Neuron (in vitro differentiated cells): Measurements from ENCODE around the gene LRCH3.
A peak's percentile ranks its signal among the peaks of the same experiment; 100 is the strongest.

ENCODE experiments used
- H2AFZ ChIP-seq: one replicate; pipeline ENCODE4 v1.6.1; 2013; ENCODE audit warnings: low read depth, mild to moderate bottlenecking, inconsistent platforms, low read length, moderate library complexity
- H3K27me3 ChIP-seq: one replicate; pipeline ENCODE4 v1.6.1; 2013; ENCODE audit warnings: low read length; ENCODE audit not compliant: insufficient read depth
- H3K36me3 ChIP-seq: one replicate; pipeline ENCODE4 v1.6.1; 2013; ENCODE audit warnings: low read length; ENCODE audit not compliant: insufficient read depth
- H3K4me1 ChIP-seq: one replicate; pipeline ENCODE4 v1.6.1; 2013; ENCODE audit warnings: low read length; ENCODE audit not compliant: insufficient read depth
- H3K4me3 ChIP-seq: 2 replicates; pipeline ENCODE4 v1.5.1; 2013; ENCODE audit warnings: mild to moderate bottlenecking, low read length, moderate library complexity
- H3K9me3 ChIP-seq: one replicate; pipeline ENCODE4 v1.6.1; 2013; ENCODE audit warnings: low read length

The LRCH3 gene

GRCh38 chr3:197758512-197758911 lies 32.5 kb upstream of the LRCH3 start:
- Histone ChIP-seq H3K36me3 (peaks cover 38% of the 10 kb centered on the region), H3K4me1 (no peaks in the 10 kb centered on the region), H3K9me3 (peaks cover 8% of the 10 kb centered on the region), H2AFZ (no peak overlapping the region), H3K4me3 (no peak overlapping the region), H3K27me3 (no peaks in the 10 kb centered on the region)

DNA sequence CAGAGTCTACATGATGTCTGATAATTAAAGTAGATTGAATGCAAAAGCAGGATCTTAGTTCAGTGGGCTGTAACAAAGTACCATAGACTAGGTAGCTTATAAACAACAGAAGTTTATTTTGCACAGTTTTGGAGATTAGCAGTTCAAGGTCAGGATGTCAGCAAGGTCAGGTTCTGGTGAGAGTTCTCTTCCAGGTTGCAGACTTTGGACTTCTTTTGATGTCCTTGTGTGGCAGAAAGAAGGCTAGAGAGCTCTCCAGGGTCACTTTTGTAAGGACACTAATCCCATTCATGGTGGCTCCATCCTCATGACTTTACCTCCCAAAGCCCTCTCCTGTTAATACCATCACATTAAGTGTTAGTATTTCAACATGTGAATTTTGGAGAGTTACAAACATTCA lies 29.3 kb upstream of the LRCH3 start:
- no peak overlapping the region for H3K4me3 ChIP-seq
- H2AFZ ChIP-seq = no peak overlapping the region
- H3K36me3 ChIP-seq = peaks cover 57% of the 10 kb centered on the region
- H3K4me1 ChIP-seq = no peaks in the 10 kb centered on the region
- H3K9me3 ChIP-seq = peaks cover 8% of the 10 kb centered on the region
- H3K27me3 ChIP-seq = no peaks in the 10 kb centered on the region

GRCh38 chr3:197775317-197775716 lies 15.7 kb upstream of the LRCH3 start:
- H3K4me3 ChIP-seq = no peak overlapping the region
- no peaks in the 10 kb centered on the region for H3K27me3 ChIP-seq
- no peaks in the 10 kb centered on the region for H3K4me1 ChIP-seq
- no peak overlapping the region for H2AFZ ChIP-seq
- peaks cover 80% of the 10 kb centered on the region for H3K36me3 ChIP-seq
- peaks cover 7% of the 10 kb centered on the region for H3K9me3 ChIP-seq

GRCh38 chr3:197782230-197782629 lies 8.8 kb upstream of the LRCH3 start:
- Histone ChIP-seq H3K36me3 (peaks cover 59% of the 10 kb centered on the region), H3K27me3 (no peaks in the 10 kb centered on the region), H3K4me1 (no peaks in the 10 kb centered on the region), H2AFZ (no peak overlapping the region), H3K4me3 (no peak overlapping the region), H3K9me3 (peaks cover 7% of the 10 kb centered on the region)

DNA sequence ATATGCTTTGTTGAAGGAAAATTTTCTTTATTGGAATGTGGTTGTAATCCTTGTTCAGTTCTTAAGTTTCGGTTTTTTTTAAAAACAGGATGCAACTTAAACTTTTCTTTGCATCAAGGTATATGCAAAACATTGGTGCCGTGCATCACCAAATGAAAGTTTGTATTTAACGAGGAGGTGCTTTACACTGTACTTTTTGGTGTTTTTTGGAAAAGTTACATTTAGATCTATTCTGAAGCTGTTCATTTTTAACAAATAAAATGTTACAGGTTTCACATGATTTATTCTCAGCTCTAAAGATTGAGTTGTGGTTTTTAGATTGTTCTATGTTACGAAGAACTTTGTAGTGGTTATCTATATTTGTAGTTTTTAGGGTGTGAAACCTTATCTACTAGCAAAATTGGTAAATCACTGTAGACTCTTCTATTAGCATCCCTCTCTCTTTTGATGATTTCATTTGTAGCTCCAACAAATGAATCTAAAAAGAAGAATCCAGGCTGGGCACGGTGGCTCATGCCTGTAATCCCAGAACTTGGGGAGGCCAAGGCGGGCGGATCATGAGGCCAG lies 7.0 kb upstream of the LRCH3 start:
- peaks cover 7% of the 10 kb centered on the region for H3K9me3 ChIP-seq
- no peak overlapping the region for H3K4me3 ChIP-seq
- no peaks in the 10 kb centered on the region for H3K4me1 ChIP-seq
- H2AFZ ChIP-seq = no peak overlapping the region
- H3K27me3 ChIP-seq = no peaks in the 10 kb centered on the region
- H3K36me3 ChIP-seq = peaks cover 45% of the 10 kb centered on the region

DNA sequence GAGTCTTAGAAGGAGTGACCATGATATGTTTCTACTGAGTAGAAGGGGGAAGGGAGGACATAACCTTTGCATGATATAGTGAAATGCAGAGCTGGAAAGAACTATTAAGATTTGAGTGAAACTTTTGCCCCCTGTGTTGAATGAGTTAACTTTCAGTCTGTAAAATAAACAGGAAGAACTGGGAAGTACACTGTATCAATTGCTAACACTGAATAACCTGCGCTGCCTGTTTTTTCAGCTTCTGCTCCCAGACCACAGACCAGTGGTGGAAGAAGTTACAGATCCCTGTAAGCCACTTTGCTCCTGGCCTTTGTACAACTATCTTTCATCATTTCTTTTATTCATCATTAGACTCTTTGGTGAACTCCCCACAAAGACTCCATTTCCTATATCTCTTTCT lies 3.6 kb upstream of the LRCH3 start:
- peaks cover 21% of the 10 kb centered on the region for H3K36me3 ChIP-seq
- no peak overlapping the region for H2AFZ ChIP-seq
- no peaks in the 10 kb centered on the region for H3K9me3 ChIP-seq
- H3K27me3 ChIP-seq = no peaks in the 10 kb centered on the region
- peaks cover 3% of the 10 kb centered on the region for H3K4me1 ChIP-seq
- no peak overlapping the region for H3K4me3 ChIP-seq

- Histone ChIP-seq H3K9me3 (no peaks in the 10 kb centered on the region), H2AFZ (no peak overlapping the region), H3K4me1 (peaks cover 7% of the 10 kb centered on the region), H3K27me3 (no peaks in the 10 kb centered on the region), H3K4me3 (no peak overlapping the region), H3K36me3 (peaks cover 6% of the 10 kb centered on the region)
Observed at GRCh38 chr3:197789309-197789708, 1.7 kb upstream of the LRCH3 start.

DNA sequence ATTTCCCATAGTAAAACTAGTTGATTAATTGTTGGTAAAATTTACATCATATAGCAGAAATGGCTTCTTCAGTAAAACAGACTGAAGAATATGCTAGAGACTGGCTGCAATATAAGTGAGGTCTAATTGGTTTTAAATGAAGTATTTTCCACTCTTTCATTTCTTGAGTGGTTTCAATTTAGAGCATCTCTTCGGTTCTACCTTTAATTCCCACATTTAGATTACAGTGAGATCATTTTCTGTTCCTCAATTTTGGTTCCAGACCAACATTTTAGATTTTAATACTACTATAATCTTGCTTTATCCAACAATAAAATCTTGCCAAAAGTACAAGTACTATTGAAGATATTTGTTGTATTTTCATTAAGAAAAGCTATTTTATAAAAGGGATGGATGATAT lies 1.0 kb upstream of the LRCH3 start:
- no peak overlapping the region for H3K4me3 ChIP-seq
- H3K36me3 ChIP-seq = peaks cover 5% of the 10 kb centered on the region
- no peaks in the 10 kb centered on the region for H3K9me3 ChIP-seq
- peaks cover 7% of the 10 kb centered on the region for H3K4me1 ChIP-seq
- no peak overlapping the region for H2AFZ ChIP-seq
- H3K27me3 ChIP-seq = no peaks in the 10 kb centered on the region

DNA sequence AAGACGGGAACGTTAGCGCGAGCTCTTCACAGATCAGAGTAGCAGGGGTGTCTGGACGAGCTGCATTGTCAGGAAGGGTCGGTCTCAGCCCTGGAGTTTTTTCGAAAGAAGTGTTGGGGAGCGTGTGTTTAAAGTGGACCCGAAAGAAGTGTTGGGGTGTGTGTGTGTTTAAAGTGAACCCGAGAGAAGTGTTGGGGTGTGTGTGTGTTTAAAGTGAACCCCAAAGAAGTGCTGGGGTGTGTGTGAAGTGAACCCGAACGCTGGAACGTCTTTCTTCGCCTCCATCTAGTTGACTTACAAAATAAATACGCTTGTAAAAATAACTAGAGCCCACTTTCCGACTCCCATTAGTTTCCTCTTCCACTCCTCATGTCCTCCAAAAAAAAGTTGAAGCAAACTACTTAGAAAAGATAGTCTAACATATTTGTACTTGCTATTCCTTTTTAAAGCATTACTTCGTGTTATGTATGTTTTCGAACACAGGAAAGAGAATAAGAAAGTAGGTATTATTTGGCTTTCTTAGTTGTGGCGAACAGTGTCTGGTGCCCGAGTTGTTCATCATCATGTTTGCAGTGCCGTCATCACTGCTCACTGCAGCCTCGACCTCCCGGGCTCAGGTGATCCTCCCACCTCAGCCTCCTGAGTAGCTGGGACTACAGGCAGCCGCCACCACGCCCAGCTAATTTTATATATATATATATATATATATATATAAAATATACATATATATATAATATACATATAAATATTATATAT lies 1.0 kb downstream of the LRCH3 start:
- Histone ChIP-seq H3K36me3 (peaks cover 3% of the 10 kb centered on the region), H3K4me3 (peak overlapping the region; percentile 84), H3K9me3 (no peaks in the 10 kb centered on the region), H3K27me3 (no peaks in the 10 kb centered on the region), H2AFZ (peak overlapping the region; percentile 80), H3K4me1 (peaks cover 7% of the 10 kb centered on the region)

DNA sequence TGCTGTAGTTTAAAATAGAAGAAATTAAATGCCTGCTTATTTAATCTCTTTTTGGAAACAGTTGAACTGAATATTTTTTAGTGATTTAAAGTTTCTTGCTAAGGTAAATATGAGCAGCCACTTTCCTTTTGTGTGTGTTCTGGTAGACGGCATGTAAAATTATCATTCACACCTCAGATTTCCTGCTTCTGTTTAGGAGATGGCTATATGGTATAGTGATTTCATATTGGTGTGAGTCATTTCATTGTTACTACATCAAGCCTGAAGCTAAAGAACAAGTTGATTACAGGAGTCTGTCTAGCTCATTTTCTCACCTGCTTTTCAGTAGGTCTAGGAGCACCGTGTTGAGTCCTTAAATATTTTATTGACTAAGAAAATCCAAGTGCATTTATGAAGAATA lies 2.2 kb downstream of the LRCH3 start:
- Histone ChIP-seq H3K4me3 (peak overlapping the region; percentile 11), H3K4me1 (peaks cover 7% of the 10 kb centered on the region)

GRCh38 chr3:197794115-197794514 lies 3.1 kb downstream of the LRCH3 start:
- Histone ChIP-seq H3K4me3 (no peak overlapping the region), H2AFZ (no peak overlapping the region), H3K4me1 (peaks cover 7% of the 10 kb centered on the region), H3K27me3 (no peaks in the 10 kb centered on the region), H3K36me3 (no peaks in the 10 kb centered on the region), H3K9me3 (no peaks in the 10 kb centered on the region)

More for the DNA sequence above, 2.2 kb downstream of the LRCH3 start:
- Histone ChIP-seq H2AFZ (no peak overlapping the region), H3K36me3 (no peaks in the 10 kb centered on the region), H3K27me3 (no peaks in the 10 kb centered on the region), H3K9me3 (no peaks in the 10 kb centered on the region)

- no peak overlapping the region for H2AFZ ChIP-seq
- no peaks in the 10 kb centered on the region for H3K36me3 ChIP-seq
- H3K9me3 ChIP-seq = no peaks in the 10 kb centered on the region
- no peaks in the 10 kb centered on the region for H3K27me3 ChIP-seq
- no peak overlapping the region for H3K4me3 ChIP-seq
- H3K4me1 ChIP-seq = peaks cover 7% of the 10 kb centered on the region
Observed at GRCh38 chr3:197795200-197795599, 4.1 kb downstream of the LRCH3 start.

DNA sequence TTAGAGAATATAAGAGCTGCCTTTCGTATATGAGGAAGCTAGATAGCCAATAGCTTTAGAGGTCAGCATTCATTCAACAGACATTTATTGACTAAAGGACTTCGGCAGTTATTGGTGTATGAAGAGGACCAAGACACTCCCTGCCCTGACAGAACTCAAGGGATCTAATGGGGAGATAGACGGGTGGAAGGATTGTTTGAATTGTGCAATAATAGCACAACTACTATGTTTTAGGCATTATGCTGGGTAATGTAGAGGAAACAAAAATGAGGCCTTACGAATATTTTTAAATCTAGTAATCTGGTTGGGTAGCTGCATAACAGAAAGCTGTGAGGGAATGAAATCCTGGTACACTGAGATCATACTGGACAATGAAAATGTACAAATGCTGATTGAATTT lies 5.0 kb downstream of the LRCH3 start:
- Histone ChIP-seq H2AFZ (no peak overlapping the region), H3K4me3 (no peak overlapping the region), H3K36me3 (no peaks in the 10 kb centered on the region), H3K27me3 (no peaks in the 10 kb centered on the region), H3K4me1 (peaks cover 7% of the 10 kb centered on the region), H3K9me3 (peaks cover 2% of the 10 kb centered on the region)

GRCh38 chr3:197798863-197799262 lies 7.8 kb downstream of the LRCH3 start:
- Histone ChIP-seq H3K9me3 (peaks cover 2% of the 10 kb centered on the region), H3K4me3 (no peak overlapping the region), H2AFZ (no peak overlapping the region), H3K4me1 (no peaks in the 10 kb centered on the region), H3K36me3 (no peaks in the 10 kb centered on the region), H3K27me3 (no peaks in the 10 kb centered on the region)
